IMR-90 (cell line): ENCODE results near the gene UBA52.

Experiments used
- BHLHE40 ChIP-seq: fragments of 150-350 bp; IDR thresholded peaks from 2 replicates; pipeline ENCODE4 v1.6.1; 2016; ENCODE audit warnings: mild to moderate bottlenecking, low read depth, low read length
- CEBPB ChIP-seq: IDR thresholded peaks from 2 replicates; pipeline ENCODE4 v1.6.1; 2012; ENCODE audit warnings: low read depth, low read length, improper control_type of control experiment
- FOS ChIP-seq: fragments of 150-350 bp; IDR thresholded peaks from 2 replicates; pipeline ENCODE4 v1.6.1; 2016; ENCODE audit warnings: low read depth, low read length
- MAFK ChIP-seq: IDR thresholded peaks from 2 replicates; pipeline ENCODE4 v1.6.1; 2012; ENCODE audit warnings: low read depth, low read length, improper control_type of control experiment
- MAZ ChIP-seq: IDR thresholded peaks from 2 replicates; pipeline ENCODE4 v1.6.1; 2012; ENCODE audit warnings: low read depth, mild to moderate bottlenecking, low read length, improper control_type of control experiment, moderate library complexity, borderline replicate concordance
- MXI1 ChIP-seq: IDR thresholded peaks from 2 replicates; pipeline ENCODE4 v1.6.1; 2012; ENCODE audit warnings: low read depth, mild to moderate bottlenecking, low read length, moderate library complexity, borderline replicate concordance
- POLR2A ChIP-seq: IDR thresholded peaks from 2 replicates; pipeline ENCODE4 v1.6.1; 2012; ENCODE audit warnings: mild to moderate bottlenecking, low read depth, low read length
- RAD21 ChIP-seq: IDR thresholded peaks from 2 replicates; pipeline ENCODE4 v1.6.1; 2012; ENCODE audit warnings: low read length, improper control_type of control experiment
- RFX5 ChIP-seq: IDR thresholded peaks from 2 replicates; pipeline ENCODE4 v1.8.0; 2012; ENCODE audit warnings: low read depth, mild to moderate bottlenecking, low read length, moderate library complexity
- SMC3 ChIP-seq: fragments of 150-350 bp; IDR thresholded peaks from 2 replicates; pipeline ENCODE4 v1.6.1; 2016; ENCODE audit warnings: low read depth, mild to moderate bottlenecking, antibody characterized with exemption, low read length, moderate library complexity
- TF ChIP-seq, protein P1 (sequence below): conservative IDR thresholded peaks from 2 replicates; pipeline ENCODE4 v1.5.1; 2012; ENCODE audit warnings: mild to moderate bottlenecking, low read depth, low read length, improper control_type of control experiment
- TF ChIP-seq, protein P2 (sequence below): fragments of 150-350 bp; IDR thresholded peaks from 2 replicates; pipeline ENCODE4 v1.6.1; 2016; ENCODE audit warnings: low read depth, mild to moderate bottlenecking, low read length, moderate library complexity, borderline replicate concordance
- TF ChIP-seq, protein P3 (sequence below): fragments of 150-350 bp; IDR thresholded peaks from 2 replicates; pipeline ENCODE4 v1.6.1; 2017; ENCODE audit warnings: mild to moderate bottlenecking, antibody characterized with exemption, low read length, low read depth

DNA sequence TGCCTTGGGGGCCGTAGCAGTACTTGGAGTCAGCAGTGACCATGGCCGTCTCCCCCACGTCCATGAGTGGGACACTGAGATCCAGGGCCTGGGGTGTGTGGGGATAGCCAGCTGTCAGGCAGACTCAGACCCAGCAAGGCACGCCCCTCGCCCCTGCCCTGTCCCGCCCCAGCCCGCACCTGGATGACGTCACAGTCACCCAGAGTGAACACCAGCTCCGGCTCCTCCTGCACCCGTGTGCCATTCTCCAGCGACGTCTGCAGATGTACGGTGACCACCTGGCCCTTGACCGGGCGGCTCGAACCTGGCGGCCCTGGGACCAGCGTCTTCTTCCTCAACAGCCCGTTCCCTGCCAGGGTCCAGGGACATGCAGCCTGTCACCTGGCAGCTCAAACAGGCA lies 32.3 kb upstream of the UBA52 start:
- TF ChIP-seq, protein P1, sequence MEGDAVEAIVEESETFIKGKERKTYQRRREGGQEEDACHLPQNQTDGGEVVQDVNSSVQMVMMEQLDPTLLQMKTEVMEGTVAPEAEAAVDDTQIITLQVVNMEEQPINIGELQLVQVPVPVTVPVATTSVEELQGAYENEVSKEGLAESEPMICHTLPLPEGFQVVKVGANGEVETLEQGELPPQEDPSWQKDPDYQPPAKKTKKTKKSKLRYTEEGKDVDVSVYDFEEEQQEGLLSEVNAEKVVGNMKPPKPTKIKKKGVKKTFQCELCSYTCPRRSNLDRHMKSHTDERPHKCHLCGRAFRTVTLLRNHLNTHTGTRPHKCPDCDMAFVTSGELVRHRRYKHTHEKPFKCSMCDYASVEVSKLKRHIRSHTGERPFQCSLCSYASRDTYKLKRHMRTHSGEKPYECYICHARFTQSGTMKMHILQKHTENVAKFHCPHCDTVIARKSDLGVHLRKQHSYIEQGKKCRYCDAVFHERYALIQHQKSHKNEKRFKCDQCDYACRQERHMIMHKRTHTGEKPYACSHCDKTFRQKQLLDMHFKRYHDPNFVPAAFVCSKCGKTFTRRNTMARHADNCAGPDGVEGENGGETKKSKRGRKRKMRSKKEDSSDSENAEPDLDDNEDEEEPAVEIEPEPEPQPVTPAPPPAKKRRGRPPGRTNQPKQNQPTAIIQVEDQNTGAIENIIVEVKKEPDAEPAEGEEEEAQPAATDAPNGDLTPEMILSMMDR, result no peak
- TF ChIP-seq SMC3 (no peak), POLR2A (no peak), CEBPB (no peak), FOS (no peak), RAD21 (no peak), BHLHE40 (no peak), MAZ (no peak), RFX5 (no peak), MAFK (no peak), MXI1 (no peak)
- TF ChIP-seq, protein P2, sequence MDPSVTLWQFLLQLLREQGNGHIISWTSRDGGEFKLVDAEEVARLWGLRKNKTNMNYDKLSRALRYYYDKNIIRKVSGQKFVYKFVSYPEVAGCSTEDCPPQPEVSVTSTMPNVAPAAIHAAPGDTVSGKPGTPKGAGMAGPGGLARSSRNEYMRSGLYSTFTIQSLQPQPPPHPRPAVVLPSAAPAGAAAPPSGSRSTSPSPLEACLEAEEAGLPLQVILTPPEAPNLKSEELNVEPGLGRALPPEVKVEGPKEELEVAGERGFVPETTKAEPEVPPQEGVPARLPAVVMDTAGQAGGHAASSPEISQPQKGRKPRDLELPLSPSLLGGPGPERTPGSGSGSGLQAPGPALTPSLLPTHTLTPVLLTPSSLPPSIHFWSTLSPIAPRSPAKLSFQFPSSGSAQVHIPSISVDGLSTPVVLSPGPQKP, result no peak
- TF ChIP-seq, protein P3, sequence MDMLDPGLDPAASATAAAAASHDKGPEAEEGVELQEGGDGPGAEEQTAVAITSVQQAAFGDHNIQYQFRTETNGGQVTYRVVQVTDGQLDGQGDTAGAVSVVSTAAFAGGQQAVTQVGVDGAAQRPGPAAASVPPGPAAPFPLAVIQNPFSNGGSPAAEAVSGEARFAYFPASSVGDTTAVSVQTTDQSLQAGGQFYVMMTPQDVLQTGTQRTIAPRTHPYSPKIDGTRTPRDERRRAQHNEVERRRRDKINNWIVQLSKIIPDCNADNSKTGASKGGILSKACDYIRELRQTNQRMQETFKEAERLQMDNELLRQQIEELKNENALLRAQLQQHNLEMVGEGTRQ, result no peak
